HepG2 (cell line): ENCODE results near the gene ADGRG6. TPM values are rescaled to one million over a fixed set of nuclear protein-coding genes. Genes with fewer than 3 reads are reported as not detected.

Experiments
- HOXA5 ChIP-seq: sonication (generic); formaldehyde crosslinking; IDR thresholded peaks from 2 replicates; pipeline ENCODE4 v1.4.0; 2020; ENCODE audit warnings: missing genetic modification reagents
- SALL2 ChIP-seq: sonication (generic); formaldehyde crosslinking; IDR thresholded peaks from 2 replicates; pipeline ENCODE4 v1.8.1; 2023; ENCODE audit warnings: mild to moderate bottlenecking, missing genetic modification reagents, inconsistent platforms
- ZFYVE20 ChIP-seq: sonication (generic); formaldehyde crosslinking; IDR thresholded peaks from 2 replicates; pipeline ENCODE4 v1.8.0; 2023; ENCODE audit warnings: low read depth, mild to moderate bottlenecking, moderate library complexity, missing genetic modification reagents, borderline replicate concordance
- ZNF160 ChIP-seq: sonication (generic); formaldehyde crosslinking; IDR thresholded peaks from 2 replicates; pipeline ENCODE4 v1.8.0; 2022; ENCODE audit warnings: mild to moderate bottlenecking, inconsistent platforms, missing genetic modification reagents
- ZNF235 ChIP-seq: sonication (generic); formaldehyde crosslinking; IDR thresholded peaks from 2 replicates; pipeline ENCODE4 v1.8.1; 2023; ENCODE audit warnings: mild to moderate bottlenecking, missing genetic modification reagents, borderline replicate concordance
- ZNF646 ChIP-seq: sonication (generic); formaldehyde crosslinking; IDR thresholded peaks from 2 replicates; pipeline ENCODE4 v1.9.0; 2021; ENCODE audit warnings: mild to moderate bottlenecking, missing genetic modification reagents
- polyA plus RNA-seq, 8 experiments: library from polyadenylated mRNA; depleted of rRNA in 3 of 8; stranded (reverse) in 7 of 8; unstranded in 1 of 8; fragments of >200 nt; fragmentation: Illumina TruSeq in 4 of 8; extraction: Trizol in 4 of 8; gene quantifications; 2 replicates each; pipeline versions ENCODE4 v1.2.1 to v1.2.3, GENCODE V29; 2011 to 2016; ENCODE audit warnings: low read depth in 4 of 8, missing spikeins in 1 of 8, mixed read lengths in 1 of 8; ENCODE audit not compliant: insufficient read depth in 1 of 8
- total RNA-seq, 5 experiments: library from RNA; depleted of rRNA; stranded (reverse); fragments of >200 nt; fragmentation: Illumina TruSeq; extraction: Trizol; gene quantifications; 2 replicates each; pipeline ENCODE4 v1.2.3, GENCODE V29; 2016; ENCODE audit warnings: low read depth in 1 of 5
- TF ChIP-seq, protein P1 (sequence below): sonication (generic); formaldehyde crosslinking; IDR thresholded peaks from 2 replicates; pipeline ENCODE4 v1.4.0; 2020; ENCODE audit warnings: mild to moderate bottlenecking, missing genetic modification reagents
- TF ChIP-seq, protein P2 (sequence below): IDR thresholded peaks from 2 replicates; pipeline ENCODE4 v1.6.1; 2016
- TF ChIP-seq, protein P3 (sequence below): sonication (generic); formaldehyde crosslinking; IDR thresholded peaks from 2 replicates; pipeline ENCODE4 v1.4.0; 2020; ENCODE audit warnings: missing genetic modification reagents, mild to moderate bottlenecking, borderline replicate concordance

ADGRG6 gene
- total and polyA plus RNA-seq, 2 of the 13 experiments (the other 11 are each of a cell fraction or from before 2014, with no cell fraction given), result 129 to 249 TPM

DNA sequence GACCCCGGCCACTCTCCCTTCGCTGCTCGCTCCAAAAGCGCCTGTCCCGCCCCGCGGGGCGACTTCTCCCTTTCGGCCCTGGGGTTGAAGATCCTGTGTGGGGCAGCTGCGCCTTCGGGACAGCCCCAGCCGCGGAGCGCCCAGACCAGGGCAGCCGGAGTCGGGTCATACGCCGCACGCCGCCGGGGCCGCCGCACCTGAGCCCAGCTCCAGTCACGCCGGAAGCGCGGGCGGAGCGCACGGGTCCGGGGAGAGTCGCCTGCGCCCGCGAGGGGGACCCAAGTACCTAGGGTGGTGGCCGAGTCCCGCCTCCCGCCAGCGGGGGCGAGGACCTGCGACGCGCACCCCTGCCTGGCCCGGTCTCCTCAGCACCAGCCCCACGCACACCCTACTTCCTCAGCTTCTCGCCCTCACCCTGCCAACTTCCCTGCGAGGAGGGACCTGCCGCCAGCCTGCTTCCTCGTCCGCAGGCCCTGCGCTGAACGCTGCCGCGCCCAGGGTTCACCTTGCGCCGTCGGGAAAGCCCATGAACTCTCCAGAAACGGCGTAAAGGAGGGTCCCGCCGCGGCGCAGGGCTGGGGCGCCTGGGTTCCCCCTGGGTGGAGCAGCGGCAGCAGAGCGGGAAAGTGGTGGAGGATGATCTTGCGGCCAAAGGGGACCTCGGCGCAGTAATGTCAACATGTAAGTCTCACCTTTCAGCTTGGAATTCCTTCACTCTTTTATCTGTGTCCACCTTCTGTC lies at the start of gene ADGRG6 (continued):
- TF ChIP-seq, protein P1, sequence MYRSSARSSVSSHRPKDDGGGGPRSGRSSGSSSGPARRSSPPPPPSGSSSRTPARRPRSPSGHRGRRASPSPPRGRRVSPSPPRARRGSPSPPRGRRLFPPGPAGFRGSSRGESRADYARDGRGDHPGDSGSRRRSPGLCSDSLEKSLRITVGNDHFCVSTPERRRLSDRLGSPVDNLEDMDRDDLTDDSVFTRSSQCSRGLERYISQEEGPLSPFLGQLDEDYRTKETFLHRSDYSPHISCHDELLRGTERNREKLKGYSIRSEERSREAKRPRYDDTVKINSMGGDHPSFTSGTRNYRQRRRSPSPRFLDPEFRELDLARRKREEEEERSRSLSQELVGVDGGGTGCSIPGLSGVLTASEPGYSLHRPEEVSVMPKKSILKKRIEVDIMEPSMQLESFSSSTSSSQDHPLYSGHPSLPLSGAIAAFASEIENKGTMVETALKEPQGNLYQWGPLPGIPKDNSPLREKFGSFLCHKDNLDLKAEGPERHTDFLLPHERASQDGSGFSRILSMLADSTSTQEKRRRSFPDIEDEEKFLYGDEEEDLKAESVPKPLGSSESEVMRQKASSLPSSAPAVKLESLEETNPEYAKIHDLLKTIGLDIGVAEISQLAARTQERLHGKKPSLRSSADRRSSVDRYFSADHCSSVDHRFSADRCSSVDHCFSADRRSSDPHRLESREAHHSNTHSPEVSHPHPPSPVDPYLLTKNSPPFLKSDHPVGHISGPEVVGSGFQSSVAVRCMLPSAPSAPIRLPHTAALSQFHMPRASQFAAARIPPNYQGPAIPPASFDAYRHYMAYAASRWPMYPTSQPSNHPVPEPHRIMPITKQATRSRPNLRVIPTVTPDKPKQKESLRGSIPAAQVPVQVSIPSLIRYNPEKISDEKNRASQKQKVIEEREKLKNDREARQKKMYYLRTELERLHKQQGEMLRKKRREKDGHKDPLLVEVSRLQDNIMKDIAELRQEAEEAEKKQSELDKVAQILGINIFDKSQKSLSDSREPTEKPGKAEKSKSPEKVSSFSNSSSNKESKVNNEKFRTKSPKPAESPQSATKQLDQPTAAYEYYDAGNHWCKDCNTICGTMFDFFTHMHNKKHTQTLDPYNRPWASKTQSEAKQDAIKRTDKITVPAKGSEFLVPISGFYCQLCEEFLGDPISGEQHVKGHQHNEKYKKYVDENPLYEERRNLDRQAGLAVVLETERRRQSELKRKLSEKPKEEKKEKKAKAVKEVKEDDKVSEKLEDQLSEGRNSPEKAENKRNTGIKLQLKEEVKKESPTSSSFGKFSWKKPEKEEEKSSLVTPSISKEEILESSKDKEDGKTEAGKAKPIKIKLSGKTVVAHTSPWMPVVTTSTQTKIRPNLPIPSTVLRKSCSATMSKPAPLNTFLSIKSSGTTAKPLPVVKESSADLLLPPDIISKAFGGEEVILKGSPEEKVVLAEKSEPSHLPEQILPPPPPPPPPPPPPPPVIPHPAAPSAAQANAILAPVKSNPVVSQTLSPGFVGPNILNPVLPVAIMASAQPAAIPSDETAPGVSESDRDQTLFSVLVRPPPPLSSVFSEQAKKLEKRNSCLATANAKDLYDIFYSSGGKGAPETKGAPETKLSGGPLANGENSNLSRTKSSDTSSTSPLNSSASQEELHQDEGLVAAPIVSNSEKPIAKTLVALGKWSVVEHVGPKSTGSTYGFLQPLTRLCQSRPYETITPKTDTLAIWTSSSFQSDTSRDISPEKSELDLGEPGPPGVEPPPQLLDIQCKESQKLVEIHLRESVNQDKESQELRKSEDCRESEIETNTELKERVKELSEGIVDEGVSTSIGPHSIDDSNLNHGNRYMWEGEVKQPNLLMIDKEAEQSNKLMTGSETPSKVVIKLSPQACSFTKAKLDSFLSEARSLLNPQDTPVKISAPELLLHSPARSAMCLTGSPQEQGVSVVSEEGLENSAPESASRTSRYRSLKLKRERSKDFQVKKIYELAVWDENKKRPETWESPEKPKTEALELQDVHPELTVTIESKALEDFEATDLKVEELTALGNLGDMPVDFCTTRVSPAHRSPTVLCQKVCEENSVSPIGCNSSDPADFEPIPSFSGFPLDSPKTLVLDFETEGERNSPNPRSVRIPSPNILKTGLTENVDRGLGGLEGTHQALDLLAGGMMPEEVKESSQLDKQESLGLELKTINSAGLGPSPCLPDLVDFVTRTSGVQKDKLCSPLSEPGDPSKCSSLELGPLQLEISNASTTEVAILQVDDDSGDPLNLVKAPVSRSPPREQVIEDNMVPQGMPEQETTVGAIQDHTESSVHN (CRISPR knock-in tag), result 0 out of 2 replicates have a peak, but pooled peaks have one; percentile 47
- TF ChIP-seq SALL2 (CRISPR knock-in tag), result peak; percentile 98
- TF ChIP-seq ZNF646, result peak; percentile 84
- TF ChIP-seq, protein P2, sequence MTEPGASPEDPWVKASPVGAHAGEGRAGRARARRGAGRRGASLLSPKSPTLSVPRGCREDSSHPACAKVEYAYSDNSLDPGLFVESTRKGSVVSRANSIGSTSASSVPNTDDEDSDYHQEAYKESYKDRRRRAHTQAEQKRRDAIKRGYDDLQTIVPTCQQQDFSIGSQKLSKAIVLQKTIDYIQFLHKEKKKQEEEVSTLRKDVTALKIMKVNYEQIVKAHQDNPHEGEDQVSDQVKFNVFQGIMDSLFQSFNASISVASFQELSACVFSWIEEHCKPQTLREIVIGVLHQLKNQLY (CRISPR knock-in tag), result no peak; the same call in 1 of the 2 replicates
- TF ChIP-seq, protein P3, sequence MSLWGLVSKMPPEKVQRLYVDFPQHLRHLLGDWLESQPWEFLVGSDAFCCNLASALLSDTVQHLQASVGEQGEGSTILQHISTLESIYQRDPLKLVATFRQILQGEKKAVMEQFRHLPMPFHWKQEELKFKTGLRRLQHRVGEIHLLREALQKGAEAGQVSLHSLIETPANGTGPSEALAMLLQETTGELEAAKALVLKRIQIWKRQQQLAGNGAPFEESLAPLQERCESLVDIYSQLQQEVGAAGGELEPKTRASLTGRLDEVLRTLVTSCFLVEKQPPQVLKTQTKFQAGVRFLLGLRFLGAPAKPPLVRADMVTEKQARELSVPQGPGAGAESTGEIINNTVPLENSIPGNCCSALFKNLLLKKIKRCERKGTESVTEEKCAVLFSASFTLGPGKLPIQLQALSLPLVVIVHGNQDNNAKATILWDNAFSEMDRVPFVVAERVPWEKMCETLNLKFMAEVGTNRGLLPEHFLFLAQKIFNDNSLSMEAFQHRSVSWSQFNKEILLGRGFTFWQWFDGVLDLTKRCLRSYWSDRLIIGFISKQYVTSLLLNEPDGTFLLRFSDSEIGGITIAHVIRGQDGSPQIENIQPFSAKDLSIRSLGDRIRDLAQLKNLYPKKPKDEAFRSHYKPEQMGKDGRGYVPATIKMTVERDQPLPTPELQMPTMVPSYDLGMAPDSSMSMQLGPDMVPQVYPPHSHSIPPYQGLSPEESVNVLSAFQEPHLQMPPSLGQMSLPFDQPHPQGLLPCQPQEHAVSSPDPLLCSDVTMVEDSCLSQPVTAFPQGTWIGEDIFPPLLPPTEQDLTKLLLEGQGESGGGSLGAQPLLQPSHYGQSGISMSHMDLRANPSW (CRISPR knock-in tag), result peak; percentile 74; the same call in 1 of the 2 replicates
- TF ChIP-seq ZNF235, result peak; percentile 99
- peak; percentile 75; the same call in 1 of the 2 replicates for TF ChIP-seq ZNF160
- no peak for TF ChIP-seq ZFYVE20
- peak; percentile 80 for TF ChIP-seq HOXA5 (CRISPR knock-in tag)
